ENCODE data around the gene PCNX2.
"Not testable (repeated sequence)": the region's sequence is repeated elsewhere in the genome, so short reads cannot be mapped to it uniquely, and the experiment has no call there.

The PCNX2 gene

DNA sequence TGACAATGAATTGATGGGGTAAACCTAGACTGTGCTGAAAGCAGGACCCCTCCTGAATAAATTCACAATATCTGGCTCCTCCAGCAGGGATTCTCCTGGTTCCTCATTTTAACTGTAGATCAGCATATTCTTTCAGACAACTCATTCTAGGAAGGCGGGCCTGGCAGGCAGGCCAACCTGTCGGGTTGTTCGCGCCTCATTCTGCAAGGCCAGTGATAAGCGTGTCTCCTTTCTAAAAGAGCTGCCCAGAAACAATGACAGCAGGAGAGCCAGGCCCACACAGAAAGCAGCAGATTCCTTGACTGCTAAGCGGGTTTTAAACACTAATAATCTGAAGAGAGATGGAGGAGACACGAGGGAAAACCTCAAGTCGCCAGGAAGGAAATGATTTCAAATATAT is 275.1 kb downstream of the PCNX2 start:
- Mint-ChIP-seq H3K27me3 (no peaks in the 10 kb centered on the region), H3K9me3 (no peaks in the 10 kb centered on the region), H3K4me1 (ENCODE audit: low read depth) (no peaks in the 10 kb centered on the region), H3K36me3 (ENCODE audit: low read depth) (peaks cover 22% of the 10 kb centered on the region), H3K27ac (no peak overlapping the region), H3K4me3 (no peak overlapping the region)

DNA sequence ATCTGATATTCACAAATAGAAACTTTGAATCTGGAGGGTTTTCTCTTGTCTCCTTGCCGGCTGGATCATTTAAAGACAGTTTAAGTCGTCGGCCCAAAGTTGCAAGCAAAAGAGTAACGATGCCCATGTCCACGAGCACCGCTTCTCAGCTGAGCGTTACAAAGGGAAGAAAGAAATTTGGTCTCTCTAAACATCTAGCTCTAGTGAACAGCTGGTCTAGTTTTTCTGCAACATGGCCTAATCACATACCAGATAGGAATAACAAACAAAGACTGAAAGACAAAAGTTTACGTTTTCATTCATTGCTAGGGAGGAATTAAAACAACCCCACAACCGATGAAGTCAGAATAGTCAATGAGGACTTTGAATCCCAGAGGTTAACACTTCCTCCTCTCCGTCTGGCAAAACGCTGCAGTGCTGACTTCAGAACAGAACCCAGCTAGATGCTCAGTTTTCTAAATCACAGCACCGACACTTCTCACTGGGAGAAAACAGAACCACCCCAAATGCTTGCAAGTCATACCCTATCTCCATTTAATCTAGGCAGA is 275.7 kb downstream of the PCNX2 start:
- Mint-ChIP-seq H3K9me3 (no peaks in the 10 kb centered on the region), H3K27me3 (no peaks in the 10 kb centered on the region), H3K4me3 (no peak overlapping the region), H3K27ac (no peak overlapping the region), H3K4me1 (ENCODE audit: low read depth) (no peaks in the 10 kb centered on the region), H3K36me3 (ENCODE audit: low read depth) (peaks cover 22% of the 10 kb centered on the region)

DNA sequence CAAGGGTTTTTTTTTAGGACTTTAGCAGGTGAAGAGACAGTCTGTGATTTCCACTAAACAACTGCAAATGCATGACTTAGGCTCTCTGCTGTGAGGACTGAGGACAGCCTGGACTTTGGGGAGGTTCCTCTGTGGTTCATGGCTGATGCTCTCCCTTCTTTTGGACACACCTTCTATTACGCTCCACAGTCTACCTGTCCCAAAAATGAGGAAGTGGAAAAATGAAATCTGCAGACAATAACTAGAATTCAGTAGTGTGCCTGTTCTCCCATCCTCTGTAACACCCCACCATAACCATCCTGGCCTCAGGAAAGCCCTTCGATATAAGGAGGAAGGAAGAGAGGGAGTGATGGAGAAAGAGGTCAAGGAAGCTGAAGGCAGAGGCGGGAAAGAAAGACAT is 276.4 kb downstream of the PCNX2 start:
- no peak overlapping the region for H3K27ac Mint-ChIP-seq
- peaks cover 30% of the 10 kb centered on the region for H3K36me3 Mint-ChIP-seq (ENCODE audit: low read depth)
- H3K27me3 Mint-ChIP-seq = no peaks in the 10 kb centered on the region
- H3K4me1 Mint-ChIP-seq (ENCODE audit: low read depth) = no peaks in the 10 kb centered on the region
- no peaks in the 10 kb centered on the region for H3K9me3 Mint-ChIP-seq
- no peak overlapping the region for H3K4me3 Mint-ChIP-seq

DNA sequence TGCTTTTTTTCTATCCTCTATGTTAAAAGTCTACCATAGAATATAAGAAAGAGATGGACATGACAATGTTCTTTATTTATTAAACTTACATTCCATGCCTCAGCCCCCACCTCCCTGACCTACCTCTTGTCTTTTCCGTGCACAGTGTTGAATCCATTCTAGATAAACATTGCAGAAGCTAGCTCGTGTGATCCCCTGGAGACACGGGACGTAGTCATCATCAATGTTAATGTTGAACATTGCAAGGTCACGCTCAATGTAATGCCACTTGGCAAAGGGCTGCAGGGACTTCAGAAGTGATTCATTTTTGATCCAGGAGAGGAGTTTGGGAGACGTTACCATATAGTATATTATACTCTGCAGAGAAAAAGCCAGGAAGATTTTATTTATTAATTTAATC is 278.7 kb downstream of the PCNX2 start:
- H3K27ac Mint-ChIP-seq = no peak overlapping the region
- no peaks in the 10 kb centered on the region for H3K9me3 Mint-ChIP-seq
- H3K36me3 Mint-ChIP-seq (ENCODE audit: low read depth) = peaks cover 33% of the 10 kb centered on the region
- no peaks in the 10 kb centered on the region for H3K4me1 Mint-ChIP-seq (ENCODE audit: low read depth)
- no peak overlapping the region for H3K4me3 Mint-ChIP-seq
- no peaks in the 10 kb centered on the region for H3K27me3 Mint-ChIP-seq

DNA sequence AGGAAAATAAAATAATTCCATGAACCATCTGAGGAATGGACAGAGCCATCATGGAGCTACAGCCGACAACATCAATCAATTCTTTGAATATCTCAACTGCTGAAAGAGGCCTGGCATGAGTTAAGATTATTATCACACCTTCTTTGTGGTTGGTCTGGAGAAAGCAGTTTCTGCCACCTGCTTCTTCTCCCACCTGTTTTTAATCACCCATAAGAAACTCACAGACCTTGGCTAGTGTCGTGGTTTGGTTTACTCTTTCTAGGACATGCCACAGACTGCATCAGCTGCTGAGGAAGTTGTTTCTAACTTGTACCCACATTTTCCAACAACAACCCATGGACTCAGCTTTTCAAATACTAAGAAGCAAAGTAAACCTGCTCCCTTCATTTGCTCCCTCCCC is 279.6 kb downstream of the PCNX2 start:
- Mint-ChIP-seq H3K27ac (no peak overlapping the region), H3K4me1 (ENCODE audit: low read depth) (no peaks in the 10 kb centered on the region), H3K36me3 (ENCODE audit: low read depth) (peaks cover 33% of the 10 kb centered on the region), H3K27me3 (no peaks in the 10 kb centered on the region), H3K9me3 (no peaks in the 10 kb centered on the region), H3K4me3 (no peak overlapping the region)

- no peaks in the 10 kb centered on the region for H3K9me3 Mint-ChIP-seq
- H3K27ac Mint-ChIP-seq = no peak overlapping the region
- H3K36me3 Mint-ChIP-seq (ENCODE audit: low read depth) = peaks cover 23% of the 10 kb centered on the region
- no peaks in the 10 kb centered on the region for H3K4me1 Mint-ChIP-seq (ENCODE audit: low read depth)
- H3K4me3 Mint-ChIP-seq = no peak overlapping the region
- no peaks in the 10 kb centered on the region for H3K27me3 Mint-ChIP-seq
These were observed 283.5 kb downstream of the PCNX2 start for GRCh38 chr1:233012021-233012420.

DNA sequence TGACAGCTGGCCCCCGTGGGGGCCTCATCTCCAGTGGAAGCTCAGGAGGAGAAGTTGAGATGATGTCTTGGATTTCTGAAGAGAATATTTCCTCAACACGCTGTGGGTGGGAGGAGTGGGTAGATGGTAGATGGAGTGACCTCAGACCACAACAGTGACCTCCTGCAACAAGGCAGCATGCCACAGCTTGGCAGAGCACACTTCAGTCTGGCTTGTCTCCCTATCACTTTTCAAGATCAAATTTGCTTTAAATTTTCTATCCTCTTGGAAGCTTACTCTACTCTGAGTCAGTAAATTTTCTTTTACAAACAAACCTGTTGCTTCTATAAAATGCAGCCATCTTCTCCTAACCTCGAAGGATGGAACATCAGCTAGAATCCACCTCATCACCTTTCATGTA is 285.4 kb downstream of the PCNX2 start:
- Mint-ChIP-seq H3K27me3 (no peaks in the 10 kb centered on the region), H3K4me3 (no peak overlapping the region), H3K9me3 (no peaks in the 10 kb centered on the region), H3K36me3 (ENCODE audit: low read depth) (peaks cover 27% of the 10 kb centered on the region), H3K27ac (no peak overlapping the region), H3K4me1 (ENCODE audit: low read depth) (no peaks in the 10 kb centered on the region)

DNA sequence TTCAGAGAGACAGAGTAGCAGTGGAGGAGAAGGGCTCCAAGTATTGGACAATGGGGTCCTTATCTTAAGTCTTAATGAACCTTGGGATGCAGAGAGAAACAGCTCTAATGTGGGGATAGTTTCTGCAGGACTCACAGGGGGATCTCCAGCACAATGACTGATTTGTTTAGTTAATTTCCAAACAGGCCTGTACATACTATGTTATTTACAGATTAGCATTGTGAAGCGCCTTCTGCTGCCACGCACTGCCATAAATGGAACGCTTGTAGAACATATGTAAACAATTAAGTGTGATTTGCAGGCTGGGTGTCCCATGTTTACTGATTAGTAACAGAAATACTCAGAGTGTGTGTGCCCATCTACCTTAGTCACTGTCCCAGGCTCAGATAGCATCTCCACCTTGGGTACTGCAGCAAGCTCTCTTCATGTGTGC is 289.0 kb downstream of the PCNX2 start:
- Mint-ChIP-seq H3K36me3 (ENCODE audit: low read depth) (peaks cover 19% of the 10 kb centered on the region), H3K27me3 (no peaks in the 10 kb centered on the region), H3K4me1 (ENCODE audit: low read depth) (no peaks in the 10 kb centered on the region), H3K9me3 (no peaks in the 10 kb centered on the region), H3K27ac (no peak overlapping the region), H3K4me3 (no peak overlapping the region)

DNA sequence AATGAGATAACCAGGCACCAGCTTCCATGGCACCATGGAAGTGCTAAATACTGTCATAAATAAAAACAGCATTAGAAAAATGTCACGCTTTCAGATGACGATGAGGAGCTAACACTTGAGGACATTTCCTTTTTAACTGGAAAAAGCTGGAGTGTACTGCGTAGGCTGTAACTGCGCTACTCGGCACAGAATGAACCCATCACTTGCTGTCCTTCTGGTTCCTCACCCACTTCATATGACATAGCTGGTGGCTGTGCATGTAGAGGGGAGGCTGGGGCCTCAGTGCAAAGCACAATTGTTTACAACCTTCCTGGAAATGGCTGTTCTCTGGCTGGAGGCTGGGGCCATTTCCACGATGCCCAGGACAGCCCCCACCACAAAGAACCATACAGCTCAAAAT is 289.4 kb downstream of the PCNX2 start:
- Mint-ChIP-seq H3K27ac (no peak overlapping the region), H3K4me3 (no peak overlapping the region), H3K4me1 (ENCODE audit: low read depth) (no peaks in the 10 kb centered on the region), H3K36me3 (ENCODE audit: low read depth) (peaks cover 19% of the 10 kb centered on the region), H3K27me3 (no peaks in the 10 kb centered on the region), H3K9me3 (no peaks in the 10 kb centered on the region)

GRCh38 chr1:233005703-233006102 is 289.8 kb downstream of the PCNX2 start:
- no peaks in the 10 kb centered on the region for H3K27me3 Mint-ChIP-seq
- H3K27ac Mint-ChIP-seq = no peak overlapping the region
- H3K36me3 Mint-ChIP-seq (ENCODE audit: low read depth) = peaks cover 19% of the 10 kb centered on the region
- no peaks in the 10 kb centered on the region for H3K9me3 Mint-ChIP-seq
- H3K4me1 Mint-ChIP-seq (ENCODE audit: low read depth) = no peaks in the 10 kb centered on the region
- no peak overlapping the region for H3K4me3 Mint-ChIP-seq

- Mint-ChIP-seq H3K4me3 (no peak overlapping the region), H3K27ac (no peak overlapping the region), H3K4me1 (ENCODE audit: low read depth) (no peaks in the 10 kb centered on the region), H3K36me3 (ENCODE audit: low read depth) (peaks cover 22% of the 10 kb centered on the region), H3K9me3 (no peaks in the 10 kb centered on the region), H3K27me3 (no peaks in the 10 kb centered on the region)
These were observed 290.4 kb downstream of the PCNX2 start for GRCh38 chr1:233005156-233005555.

- Mint-ChIP-seq H3K27ac (no peak overlapping the region), H3K27me3 (no peaks in the 10 kb centered on the region), H3K36me3 (ENCODE audit: low read depth) (peaks cover 22% of the 10 kb centered on the region), H3K4me1 (ENCODE audit: low read depth) (no peaks in the 10 kb centered on the region), H3K4me3 (no peak overlapping the region), H3K9me3 (no peaks in the 10 kb centered on the region)
These were observed 291.1 kb downstream of the PCNX2 start for GRCh38 chr1:233004451-233004850.

- H3K27me3 Mint-ChIP-seq; H3K4me3 Mint-ChIP-seq; H3K9me3 Mint-ChIP-seq; H3K27ac Mint-ChIP-seq; H3K4me1 Mint-ChIP-seq (ENCODE audit: low read depth): not testable (repeated sequence)
- peaks cover 26% of the 10 kb centered on the region for H3K36me3 Mint-ChIP-seq (ENCODE audit: low read depth)
These were observed 291.9 kb downstream of the PCNX2 start for GRCh38 chr1:233003638-233004037.

DNA sequence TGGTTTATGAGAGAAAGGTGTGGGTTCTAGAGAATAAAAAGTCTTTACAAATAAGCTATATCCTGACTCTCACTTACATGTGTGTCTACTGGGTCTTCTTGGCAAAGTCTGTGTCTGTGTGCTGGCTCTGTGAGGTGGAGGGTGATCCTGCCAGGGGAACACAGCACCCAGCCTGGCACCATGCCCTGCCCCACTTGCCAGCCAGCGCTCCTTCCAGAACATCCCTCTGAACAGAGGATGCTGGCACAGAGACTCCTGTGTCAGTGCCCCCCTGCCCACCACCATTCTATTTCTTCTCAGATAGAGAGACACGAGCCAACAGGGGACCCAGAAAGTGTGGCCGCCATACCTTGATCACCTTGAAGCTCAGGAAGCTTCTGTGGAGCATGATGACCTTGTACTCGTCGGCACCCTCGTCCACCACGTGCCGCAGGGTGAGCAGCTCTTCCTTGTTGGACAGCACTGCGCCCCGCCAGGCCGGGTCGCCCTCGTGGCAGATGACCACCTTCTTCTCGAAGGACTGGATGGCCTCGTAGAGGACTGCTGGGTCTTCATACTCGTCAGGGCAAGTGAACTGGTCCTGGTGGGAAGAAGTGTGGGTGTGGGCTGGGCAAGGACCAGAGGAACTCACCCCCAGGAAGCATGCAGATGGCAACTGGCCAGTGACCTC is 295.4 kb downstream of the PCNX2 start:
- peaks cover 51% of the 10 kb centered on the region for H3K36me3 Mint-ChIP-seq (ENCODE audit: low read depth)
- H3K27me3 Mint-ChIP-seq = no peaks in the 10 kb centered on the region
- no peaks in the 10 kb centered on the region for H3K9me3 Mint-ChIP-seq

GRCh38 chr1:232998646-232999045 is 296.9 kb downstream of the PCNX2 start:
- Mint-ChIP-seq H3K4me3 (no peak overlapping the region), H3K36me3 (ENCODE audit: low read depth) (peaks cover 60% of the 10 kb centered on the region), H3K4me1 (ENCODE audit: low read depth) (no peaks in the 10 kb centered on the region), H3K27ac (no peak overlapping the region), H3K27me3 (no peaks in the 10 kb centered on the region), H3K9me3 (peaks cover 11% of the 10 kb centered on the region)

More for the DNA sequence above, 295.4 kb downstream of the PCNX2 start:
- Mint-ChIP-seq H3K4me3 (no peak overlapping the region), H3K27ac (no peak overlapping the region), H3K4me1 (ENCODE audit: low read depth) (no peaks in the 10 kb centered on the region)

GRCh38 chr1:232998138-232998537 is 297.4 kb downstream of the PCNX2 start:
- no peaks in the 10 kb centered on the region for H3K27me3 Mint-ChIP-seq
- peaks cover 59% of the 10 kb centered on the region for H3K36me3 Mint-ChIP-seq (ENCODE audit: low read depth)
- no peaks in the 10 kb centered on the region for H3K4me1 Mint-ChIP-seq (ENCODE audit: low read depth)
- no peak overlapping the region for H3K27ac Mint-ChIP-seq
- H3K9me3 Mint-ChIP-seq = peaks cover 14% of the 10 kb centered on the region
- no peak overlapping the region for H3K4me3 Mint-ChIP-seq

Measured in stimulated activated naive CD8-positive, alpha-beta T cell treated with anti-CD3 and anti-CD28 coated beads, Interleukin-15, Interleukin-2, amounts not matched to agents 100 ng/mL and 50 ng/mL, for 24 hours (primary cell).